Pancreas (tissue), 8 donors: ENCODE data around the gene FMC1. TPM values are rescaled to one million over a fixed set of nuclear protein-coding genes. Genes with fewer than 3 reads are reported as not detected.

Source experiments
- polyA plus RNA-seq, 2 donors: library from polyadenylated mRNA; stranded (reverse); fragments of 200-250 nt; gene quantifications; one replicate each; pipeline ENCODE4 v1.2.3, GENCODE V29; 2013
- total RNA-seq, 6 donors: library from RNA; stranded (reverse); fragmentation: NEBNext Ultra II Directional in 4 of 6; extraction: Animal tissue kit (Norgen Biotek cat#: 25700) in 4 of 6; gene quantifications; one replicate each; pipeline versions ENCODE4 v1.2.1 to v1.2.4, GENCODE V29; 2021 to 2023
- donor health status: healthy with polysubstance abuse.
- donor health status: DM: no; HTN: no; CAD: no; lungs with moderate emphysema.
- donor health status: DM: no; HTN: no; CAD: no.
- donor health status: Bipolar disorder and iron deficiency.
- donor health status: DM: yes; HTN: yes; CAD: no.
- donor health status: DM: no; HTN: no; CAD: no.
- donor health status: DM: no; HTN: no; CAD: no.
- donor health status: DM: yes; HTN: yes; CAD: no.

FMC1 gene
- total and polyA plus RNA-seq, 8 donors, result 6.8 to 23.6 (median 8.5) TPM

Other genes with a start within 250 kb of the FMC1 start
- 10 to 100 TPM in 4 of 6 donors, 1 to 10 TPM in 2; 7.4 to 18.5 (median 11.3) TPM for gene ZC3HAV1, start 231.6 kb upstream of the FMC1 start, total RNA-seq
- gene ZC3HAV1, start 231.6 kb upstream of the FMC1 start, polyA plus RNA-seq, result 1 to 10 TPM; 3.6 to 5.5 TPM
- gene UBN2, start 110.1 kb upstream of the FMC1 start, total RNA-seq, result 10 to 100 TPM; 11.5 to 20.3 (median 16.6) TPM
- gene UBN2, start 110.1 kb upstream of the FMC1 start, polyA plus RNA-seq, result 1 to 10 TPM; 2.9 to 3.4 TPM
- gene LUC7L2, start 18.6 kb downstream of the FMC1 start, total RNA-seq, result 10 to 100 TPM; 30.0 to 45.3 (median 39.0) TPM
- 10 to 100 TPM; 35.9 to 71.1 TPM for gene LUC7L2, start 18.6 kb downstream of the FMC1 start, polyA plus RNA-seq
- gene KLRG2, start 142.3 kb downstream of the FMC1 start, total RNA-seq, result 1 to 10 TPM in 1 of 6 donors, under 1 TPM in 3, not detected in 2; 0.12 to 1.9 (median 0.14) TPM
- gene KLRG2, start 142.3 kb downstream of the FMC1 start, polyA plus RNA-seq, result under 1 TPM in 1 of 2 donors, not detected in 1; 0.02 TPM
- gene CLEC2L, start 182.3 kb downstream of the FMC1 start, total RNA-seq, result not detected
- not detected for gene CLEC2L, start 182.3 kb downstream of the FMC1 start, polyA plus RNA-seq